HG02798 (cell line): ENCODE data around the gene F8.
"Not testable (repeated sequence)": the region's sequence is repeated elsewhere in the genome, so short reads cannot be mapped to it uniquely, and the experiment has no call there.

ENCODE experiments used
- ATAC-seq: cut with Tn5 transposase; IDR thresholded peaks from one replicate; pipeline ENCODE4 v1.9.1; 2021; ENCODE audit warnings: mild to moderate bottlenecking; ENCODE audit not compliant: unreplicated experiment, poor library complexity

F8 gene

GRCh38 chrX:154821523-154821922, 201.0 kb downstream of the F8 start:
- no peak for ATAC-seq

- no peak for ATAC-seq
Observed at GRCh38 chrX:154819771-154820341, 202.7 kb downstream of the F8 start.

GRCh38 chrX:154818916-154819770, 203.4 kb downstream of the F8 start:
- no peak for ATAC-seq

- ATAC-seq: not testable (repeated sequence)
Observed at GRCh38 chrX:154817048-154817618, 205.4 kb downstream of the F8 start.

GRCh38 chrX:154816326-154816898, 206.1 kb downstream of the F8 start:
- ATAC-seq: not testable (repeated sequence)

- no peak for ATAC-seq
Observed at GRCh38 chrX:154815274-154815818, 207.2 kb downstream of the F8 start.

GRCh38 chrX:154813801-154814200, 208.7 kb downstream of the F8 start:
- ATAC-seq: no peak

GRCh38 chrX:154812341-154813101, 210.0 kb downstream of the F8 start:
- no peak for ATAC-seq

GRCh38 chrX:154809939-154810665, 212.4 kb downstream of the F8 start:
- ATAC-seq: no peak

- ATAC-seq: no peak
Observed at GRCh38 chrX:154806837-154807501, 215.6 kb downstream of the F8 start.

- no peak for ATAC-seq
Observed at GRCh38 chrX:154805696-154806091, 216.8 kb downstream of the F8 start.

- ATAC-seq: peak; percentile 98
Observed at GRCh38 chrX:154804957-154805695, 217.4 kb downstream of the F8 start, which contains the start of gene MPP1. Gene MPP1, minus strand, starts transcription at chrX:154805485. Its CDS starts 112 bp downstream, at chrX:154805373.

GRCh38 chrX:154804261-154804956, 218.1 kb downstream of the F8 start:
- no peak for ATAC-seq

GRCh38 chrX:154802947-154803346, 219.6 kb downstream of the F8 start:
- ATAC-seq: no peak

GRCh38 chrX:154800478-154801210, 221.9 kb downstream of the F8 start:
- ATAC-seq: no peak

GRCh38 chrX:154799556-154800348, 222.8 kb downstream of the F8 start:
- no peak for ATAC-seq
